H1 (cell line): Measurements from ENCODE around the gene CACNA1A. TPM values are rescaled to one million over a fixed set of nuclear protein-coding genes. Genes with fewer than 3 reads are reported as not detected.

Experiments
- CTCF ChIA-PET: fragments of 300-600 bp; sonication (Branson Sonifier 250); formaldehyde crosslinking; loops from one replicate; lab custom pipeline; 2021; ENCODE audit not compliant: partially characterized antibody; lab: Charles Lee
- POLR2A ChIA-PET: fragments of 300-600 bp; sonication (Branson Sonifier 250); formaldehyde crosslinking; loops from one replicate; lab custom pipeline; 2021; ENCODE audit warnings: inconsistent platforms; ENCODE audit not compliant: partially characterized antibody; lab: Charles Lee
- DNase-seq, 2 experiments: peaks; one replicate each; pipeline versions ENCODE4 v3.0.0 to v3.0.0-alpha.2; 2010 to 2022; ENCODE audit warnings: low spot score in 2 of 2, low read depth in 1 of 2, mixed read lengths in 1 of 2
- FAIRE-seq: peaks from 2 replicates; lab custom pipeline; 2011; peaks lifted over from hg19 to GRCh38; lab: Jason Lieb, UNC
- H2AFZ ChIP-seq: 2 replicates; pipeline ENCODE4 v1.8.1; 2012; ENCODE audit warnings: low read length, inconsistent platforms
- H2AK5ac ChIP-seq: 2 replicates; pipeline ENCODE4 v1.6.1; 2013; ENCODE audit warnings: low read depth, low read length
- H2BK120ac ChIP-seq: replicated peaks from 2 replicates; pipeline ENCODE3; 2013; ENCODE audit warnings: low read depth, low read length, inconsistent platforms
- H2BK12ac ChIP-seq: 2 replicates; pipeline ENCODE4 v1.6.1; 2013; ENCODE audit warnings: low read depth, low read length
- H2BK15ac ChIP-seq: 2 replicates; pipeline ENCODE4 v1.6.1; 2013; ENCODE audit warnings: low read length
- H2BK20ac ChIP-seq: 2 replicates; pipeline ENCODE4 v1.6.1; 2013; ENCODE audit warnings: low read length
- H2BK5ac ChIP-seq: 2 replicates; pipeline ENCODE4 v1.6.1; 2013; ENCODE audit warnings: low read depth, low read length
- H3K14ac ChIP-seq: 2 replicates; pipeline ENCODE4 v1.6.1; 2013; ENCODE audit warnings: inconsistent platforms; ENCODE audit not compliant: insufficient read length
- H3K18ac ChIP-seq: 2 replicates; pipeline ENCODE4 v1.6.1; 2013; ENCODE audit warnings: low read length; ENCODE audit errors: extremely low read depth
- H3K23ac ChIP-seq: 2 replicates; pipeline ENCODE4 v1.6.1; 2013; ENCODE audit warnings: inconsistent platforms; ENCODE audit not compliant: insufficient read length
- H3K23me2 ChIP-seq: 2 replicates; pipeline ENCODE4 v1.6.1; 2013; ENCODE audit warnings: low read depth, low read length
- H3K27ac ChIP-seq: 2 replicates; pipeline ENCODE4 v1.6.1; 2011; ENCODE audit warnings: low read depth, low read length, inconsistent platforms
- H3K27me3 ChIP-seq, 4 experiments: replicated peaks in 1 of 4; 1 replicate in 1 of 4; 2 replicates in 3 of 4; pipeline versions ENCODE4 v1.6.1 to v1.8.1; 2011 to 2013; ENCODE audit warnings: low read length in 3 of 4, mild to moderate bottlenecking in 3 of 4, inconsistent platforms in 2 of 4, mixed read lengths in 2 of 4, moderate library complexity in 1 of 4; ENCODE audit not compliant: control insufficient read depth in 3 of 4, insufficient read depth in 3 of 4; ENCODE audit errors: extremely low read depth in 1 of 4
- H3K36me3 ChIP-seq, 4 experiments: 2 replicates each; pipeline versions ENCODE4 v1.6.1 to v1.8.1; 2011 to 2013; ENCODE audit warnings: mild to moderate bottlenecking in 4 of 4, low read length in 3 of 4, moderate library complexity in 2 of 4, control low read depth in 1 of 4, inconsistent platforms in 1 of 4; ENCODE audit not compliant: insufficient read depth in 4 of 4, control insufficient read depth in 2 of 4
- H3K4ac ChIP-seq: replicated peaks from 2 replicates; pipeline ENCODE3; 2013; ENCODE audit warnings: low read length, low read depth, mixed read lengths, inconsistent platforms; ENCODE audit not compliant: insufficient read length
- H3K4me1 ChIP-seq, 4 experiments: replicated peaks in 1 of 4; 1 replicate in 1 of 4; 2 replicates in 3 of 4; pipeline versions ENCODE4 v1.6.1 to v1.8.1; 2011 to 2013; ENCODE audit warnings: low read length in 3 of 4, inconsistent platforms in 2 of 4, mixed read lengths in 1 of 4; ENCODE audit not compliant: insufficient read depth in 4 of 4, control insufficient read depth in 3 of 4
- H3K4me2 ChIP-seq, 2 experiments: 2 replicates each; pipeline versions ENCODE4 v1.6.1 to v1.8.1; 2011 to 2013; ENCODE audit warnings: low read depth in 2 of 2, low read length in 2 of 2, control low read depth in 1 of 2, inconsistent platforms in 1 of 2, mild to moderate bottlenecking in 1 of 2; ENCODE audit not compliant: insufficient read depth in 1 of 2
- H3K4me3 ChIP-seq, 4 experiments: fragments of 200-600, 300-600 bp in 1 of 4; sonication (generic), shearing (Covaris generic), sonication (Bioruptor Twin) in 1 of 4; 2 replicates each; pipeline versions ENCODE4 v1.5.1 to v1.8.1; 2011 to 2016; ENCODE audit warnings: low read length in 4 of 4, low read depth in 3 of 4, control low read depth in 2 of 4, inconsistent platforms in 2 of 4, mild to moderate bottlenecking in 2 of 4, mixed read lengths in 1 of 4, moderate library complexity in 1 of 4; ENCODE audit not compliant: insufficient read depth in 2 of 4; ENCODE audit errors: extremely low read depth in 1 of 4
- H3K56ac ChIP-seq: replicated peaks from 2 replicates; pipeline ENCODE3; 2013; ENCODE audit warnings: low read depth, mild to moderate bottlenecking, mixed read lengths, low read length, inconsistent platforms; ENCODE audit not compliant: insufficient read length
- H3K79me1 ChIP-seq: 2 replicates; pipeline ENCODE4 v1.6.1; 2013; ENCODE audit warnings: low read depth, low read length, control low read depth
- H3K79me2 ChIP-seq, 2 experiments: 2 replicates each; pipeline versions ENCODE4 v1.6.1 to v1.8.1; 2012 to 2013; ENCODE audit warnings: low read length in 2 of 2, mild to moderate bottlenecking in 2 of 2, inconsistent platforms in 1 of 2; ENCODE audit not compliant: insufficient read depth in 2 of 2, control insufficient read depth in 1 of 2
- H3K9ac ChIP-seq, 4 experiments: replicated peaks in 1 of 4; 1 replicate in 1 of 4; 2 replicates in 3 of 4; pipeline versions ENCODE4 v1.6.1 to v1.8.1; 2011 to 2013; ENCODE audit warnings: low read depth in 3 of 4, low read length in 3 of 4, control low read depth in 2 of 4, mild to moderate bottlenecking in 2 of 4, moderate library complexity in 2 of 4, inconsistent platforms in 1 of 4; ENCODE audit errors: extremely low read depth in 1 of 4
- H3K9me3 ChIP-seq, 2 experiments: 2 replicates each; pipeline versions ENCODE4 v1.6.1 to v1.8.1; 2012 to 2013; ENCODE audit warnings: mild to moderate bottlenecking in 2 of 2, moderate library complexity in 2 of 2, control low read depth in 1 of 2, inconsistent platforms in 1 of 2, low read depth in 1 of 2, low read length in 1 of 2, mixed read lengths in 1 of 2; ENCODE audit not compliant: insufficient read depth in 2 of 2
- H4K20me1 ChIP-seq, 2 experiments: replicated peaks in 1 of 2; 2 replicates each; pipeline versions ENCODE3 to v1.8.1; 2011 to 2013; ENCODE audit warnings: inconsistent platforms in 2 of 2, low read length in 2 of 2, mild to moderate bottlenecking in 1 of 2; ENCODE audit not compliant: insufficient read depth in 2 of 2, control insufficient read depth in 1 of 2
- H4K5ac ChIP-seq: 2 replicates; pipeline ENCODE4 v1.6.1; 2013; ENCODE audit warnings: low read length, low read depth, mixed read lengths, inconsistent platforms; ENCODE audit not compliant: insufficient read length
- H4K8ac ChIP-seq: 2 replicates; pipeline ENCODE4 v1.8.0; 2013; ENCODE audit warnings: mild to moderate bottlenecking, moderate library complexity, low read length, inconsistent platforms; ENCODE audit not compliant: insufficient read depth; ENCODE audit errors: extremely low read depth
- H4K91ac ChIP-seq: replicated peaks from 2 replicates; pipeline ENCODE3; 2013; ENCODE audit warnings: low read length, mixed read lengths, inconsistent platforms; ENCODE audit not compliant: insufficient read length
- CHD1 ChIP-seq: IDR thresholded peaks from 2 replicates; pipeline ENCODE4 v1.6.1; 2012; ENCODE audit warnings: low read depth, low read length, improper control_type of control experiment
- FOSL1 ChIP-seq: IDR thresholded peaks from 2 replicates; pipeline ENCODE4 v1.6.1; 2011; ENCODE audit warnings: mild to moderate bottlenecking, low read depth, low read length, moderate library complexity; ENCODE audit not compliant: insufficient read depth
- GABPA ChIP-seq: IDR thresholded peaks from 2 replicates; pipeline ENCODE4 v1.6.1; 2011; ENCODE audit warnings: mild to moderate bottlenecking, low read length, moderate library complexity, borderline replicate concordance; ENCODE audit not compliant: insufficient read depth
- RAD21 ChIP-seq, 2 experiments: IDR thresholded peaks in 1 of 2; conservative IDR thresholded peaks in 1 of 2; 2 replicates each; pipeline ENCODE4 v1.6.1; 2011; ENCODE audit warnings: low read depth in 2 of 2, low read length in 2 of 2, improper control_type of control experiment in 1 of 2, inconsistent platforms in 1 of 2, mild to moderate bottlenecking in 1 of 2, moderate library complexity in 1 of 2
- TAF1 ChIP-seq: IDR thresholded peaks from 2 replicates; pipeline ENCODE4 v1.6.1; 2011; ENCODE audit warnings: mild to moderate bottlenecking, low read depth, low read length
- YY1 ChIP-seq: IDR thresholded peaks from 2 replicates; pipeline ENCODE4 v1.6.1; 2011; ENCODE audit warnings: low read depth, mild to moderate bottlenecking, low read length
- WGBS, 2 experiments: shearing (Covaris generic) in 1 of 2; methylation state at CpG; one replicate each; pipeline versions ENCODE4 v1.1.6 to v1.1.7; 2013 to 2015; ENCODE audit warnings: low lambda C conversion rate in 2 of 2, mixed read lengths in 2 of 2, inconsistent platforms in 1 of 2, low coverage in 1 of 2, missing lambda C conversion rate in 1 of 2; ENCODE audit not compliant: insufficient replicate concordance in 2 of 2, insufficient coverage in 1 of 2, insufficient read length in 1 of 2; ENCODE audit errors: extremely low coverage in 1 of 2, missing lambda C conversion rate in 1 of 2; 5-methylcytosine and 5-hydroxymethylcytosine counted together
- polyA plus RNA-seq, 7 experiments: library from polyadenylated mRNA; depleted of rRNA in 3 of 7; stranded (reverse) in 5 of 7; unstranded in 2 of 7; fragments of >200 nt in 5 of 7; fragments of 200-250 nt in 2 of 7; gene quantifications; 1 replicate in 5 of 7; 2 replicates in 1 of 7; 4 replicates in 1 of 7; pipeline versions ENCODE4 v1.2.1 to v1.2.3, GENCODE V29; 2011 to 2013; ENCODE audit warnings: missing spikeins in 2 of 7, mixed read lengths in 2 of 7
- total RNA-seq: library from RNA; stranded (reverse); fragmentation: NEBNext Ultra II Directional; extraction: Animal tissue kit (Norgen Biotek cat#: 25700); gene quantifications from 2 replicates; pipeline ENCODE4 v1.2.1, GENCODE V29; 2021
- TF ChIP-seq, protein P1 (sequence below): IDR thresholded peaks from 2 replicates; pipeline ENCODE4 v1.6.1; 2012; ENCODE audit warnings: inconsistent platforms
- TF ChIP-seq, protein P2 (sequence below): IDR thresholded peaks from 2 replicates; pipeline ENCODE4 v1.6.1; 2012; ENCODE audit warnings: inconsistent platforms

The CACNA1A gene
- total and polyA plus RNA-seq, 2 of the 8 experiments (the other 6 are each of a cell fraction or from before 2014, with no cell fraction given) = 10.7 to 25.3 TPM

DNA sequence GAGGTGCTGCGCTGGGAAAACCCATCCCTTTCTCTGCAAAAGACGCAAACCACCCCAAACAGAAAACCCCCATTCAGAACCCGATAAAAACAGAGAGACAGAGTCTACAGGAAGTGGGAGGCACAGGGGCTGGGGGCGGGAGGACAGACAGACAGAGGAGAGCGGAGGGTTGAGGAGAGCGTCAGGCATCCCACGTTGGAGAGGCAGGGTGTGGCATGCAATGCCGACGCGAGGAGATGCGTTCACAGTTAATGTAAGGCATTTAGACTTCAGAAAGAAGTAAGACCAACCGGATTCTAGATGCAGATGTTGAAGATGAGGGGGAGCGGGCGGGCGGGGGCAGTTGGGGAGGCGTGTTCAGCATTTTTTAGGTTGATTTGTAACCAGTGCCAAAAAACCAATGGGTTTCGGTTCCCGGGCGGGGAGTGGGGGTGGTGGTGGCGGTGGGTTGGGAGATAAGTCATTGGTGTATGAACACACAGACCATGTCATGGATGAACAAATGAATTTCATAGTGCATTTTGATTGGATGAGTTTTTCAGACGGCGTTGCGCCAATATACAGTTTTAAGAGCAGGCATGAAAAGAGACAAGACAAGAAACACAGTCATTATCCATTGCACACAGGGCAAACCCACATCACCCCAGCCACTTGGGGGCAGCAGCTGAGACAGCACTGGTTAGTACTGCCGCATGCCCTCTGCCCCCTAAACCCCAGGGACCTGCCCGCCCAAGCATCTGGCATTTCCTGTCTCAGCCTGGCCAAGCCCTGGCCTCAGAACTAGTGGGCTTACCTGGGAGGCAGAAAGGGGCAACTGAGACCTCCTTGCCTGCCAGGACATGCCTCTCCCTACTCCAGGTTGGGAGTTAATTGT lies 264.8 kb downstream of the CACNA1A start:
- no peak overlapping the region for H2BK15ac ChIP-seq
- ChIA-PET CTCF (interaction anchor here (0.8 to 1.4 kb wide), 5 partner anchors 10 to 31 kb away, joined by 3 to 5 read pairs (median 3); no protein-coding TSS in a partner anchor), POLR2A (interaction anchor here (0.8 kb wide), 1 partner anchor 78 kb away, joined by 4 read pairs; no protein-coding TSS in a partner anchor)
- H3K4me1 ChIP-seq = peaks cover 0 to 7% (median 3%) of the 10 kb centered on the region in 4 experiments; a peak in 4 of 7 replicates
- peak overlapping the region; percentile 55; the same call in 1 of the 2 replicates for H2BK5ac ChIP-seq
- H2BK120ac ChIP-seq = no peak overlapping the region
- H3K9ac ChIP-seq = no peak overlapping the region
- H4K20me1 ChIP-seq = peaks cover 0 to 5% of the 10 kb centered on the region in 2 experiments
- no peak overlapping the region for H3K4me2 ChIP-seq
- 0 out of 2 replicates have a peak overlapping the region, but pooled peaks have one; percentile 18 for H2BK12ac ChIP-seq
- H4K8ac ChIP-seq = no peak overlapping the region; the same call in 1 of the 2 replicates
- H3K79me1 ChIP-seq = no peaks in the 10 kb centered on the region
- peaks cover 0 to 5% of the 10 kb centered on the region in 2 experiments; a peak in 1 of 4 replicates for H3K9me3 ChIP-seq
- H3K56ac ChIP-seq = no peak overlapping the region
- H3K79me2 ChIP-seq = no peaks in the 10 kb centered on the region
- peak in 1 of 2 experiments; percentile 70 for DNase-seq
- H3K36me3 ChIP-seq = no peaks in the 10 kb centered on the region; a peak in 1 of 8 replicates
- peaks cover 3% of the 10 kb centered on the region; the same call in 1 of the 2 replicates for H3K23me2 ChIP-seq
- no peak overlapping the region for H4K91ac ChIP-seq
- H3K27ac ChIP-seq = no peak overlapping the region
- H2AFZ ChIP-seq = no peak overlapping the region
- H2AK5ac ChIP-seq = no peak overlapping the region
- H3K4ac ChIP-seq = no peak overlapping the region
- no peak overlapping the region for H4K5ac ChIP-seq
- H3K14ac ChIP-seq = no peak overlapping the region
- no peak overlapping the region for H3K23ac ChIP-seq
- no peak for FAIRE-seq
- 86% methylated on average over 22 of the region's 25 CpGs; no CpG with 5 or more reads in 1 of the 2 experiments for WGBS, 2 experiments
- H2BK20ac ChIP-seq = no peak overlapping the region
- no peak overlapping the region for H3K4me3 ChIP-seq
- H3K27me3 ChIP-seq = no peaks in the 10 kb centered on the region
- H3K18ac ChIP-seq = no peak overlapping the region
- TF ChIP-seq FOSL1 (0 out of 2 replicates have a peak, but pooled peaks have one; percentile 27), TAF1 (no peak), GABPA (no peak), YY1 (0 out of 2 replicates have a peak, but pooled peaks have one; percentile 15), RAD21 (IDR thresholded peaks at IDR 0.05 in 1 of 2, conservative IDR thresholded peaks at IDR 0.05 in 1 of 2; ENCODE audit: low read depth in 2 of 2, low read length in 2 of 2) (peak in 1 of 2 experiments; percentile 35; a peak in 2 of 4 replicates), CHD1 (no peak)
- TF ChIP-seq, protein P1, sequence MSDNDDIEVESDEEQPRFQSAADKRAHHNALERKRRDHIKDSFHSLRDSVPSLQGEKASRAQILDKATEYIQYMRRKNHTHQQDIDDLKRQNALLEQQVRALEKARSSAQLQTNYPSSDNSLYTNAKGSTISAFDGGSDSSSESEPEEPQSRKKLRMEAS = 0 out of 2 replicates have a peak, but pooled peaks have one; percentile 47
- TF ChIP-seq, protein P2, sequence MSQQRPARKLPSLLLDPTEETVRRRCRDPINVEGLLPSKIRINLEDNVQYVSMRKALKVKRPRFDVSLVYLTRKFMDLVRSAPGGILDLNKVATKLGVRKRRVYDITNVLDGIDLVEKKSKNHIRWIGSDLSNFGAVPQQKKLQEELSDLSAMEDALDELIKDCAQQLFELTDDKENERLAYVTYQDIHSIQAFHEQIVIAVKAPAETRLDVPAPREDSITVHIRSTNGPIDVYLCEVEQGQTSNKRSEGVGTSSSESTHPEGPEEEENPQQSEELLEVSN = 0 out of 2 replicates have a peak, but pooled peaks have one; percentile 25
